Activated CD4-positive, alpha-beta T cell treated with anti-CD3 and anti-CD28 coated beads for 36 hours (primary cell): ENCODE data around the gene RBM23. TPM values are rescaled to one million over a fixed set of nuclear protein-coding genes. Genes with fewer than 3 reads are reported as not detected.

Source experiments
- ATAC-seq: fragments of 200-7000 bp; cut with Tn5 transposase; one replicate; pipeline ENCODE4 v1.10.0; 2021; ENCODE audit warnings: mild to moderate bottlenecking, moderate library complexity
- CTCF ChIA-PET: fragments of 350-600 bp; sonication (Branson Sonifier 250); formaldehyde crosslinking; loops from one replicate; lab custom pipeline; 2021; ENCODE audit warnings: antibody characterized with exemption; lab: Charles Lee
- POLR2A ChIA-PET: fragments of 350-600 bp; sonication (Branson Sonifier 250); formaldehyde crosslinking; loops from one replicate; lab custom pipeline; 2021; ENCODE audit warnings: antibody characterized with exemption, inconsistent platforms; lab: Charles Lee
- DNase-seq: peaks from one replicate; pipeline ENCODE4 v3.0.0-alpha.2; 2020
- H3K27ac Mint-ChIP-seq: one replicate; pipeline ENCODE4 v1.8.0; 2021; ENCODE audit warnings: mixed read lengths
- H3K27me3 Mint-ChIP-seq: one replicate; pipeline ENCODE4 v1.8.0; 2021; ENCODE audit warnings: mixed read lengths
- H3K36me3 Mint-ChIP-seq: one replicate; pipeline ENCODE4 v1.8.0; 2021; ENCODE audit warnings: low read depth, mixed read lengths
- H3K4me1 Mint-ChIP-seq: one replicate; pipeline ENCODE4 v1.8.0; 2021; ENCODE audit warnings: mixed read lengths
- H3K4me3 Mint-ChIP-seq: one replicate; pipeline ENCODE4 v1.8.0; 2021; ENCODE audit warnings: mild to moderate bottlenecking, moderate library complexity, mixed read lengths
- H3K9me3 Mint-ChIP-seq: one replicate; pipeline ENCODE4 v1.8.0; 2021; ENCODE audit warnings: low read depth, mixed read lengths
- intact Hi-C, 2 experiments: fragments of 100-400 bp; cut with DNase I in 1 of 2; cut with micrococcal nuclease in 1 of 2; formaldehyde crosslinking; loops; one replicate each; pipeline versions ENCODE4 v1.14.2 to v1.15.1; 2022 to 2024; cut with DNase I, micrococcal nuclease
- total RNA-seq, 2 experiments: library from RNA; stranded (reverse); gene quantifications; one replicate each; pipeline ENCODE4 v1.2.3, GENCODE V29; 2021

Gene RBM23
- total RNA-seq, 2 experiments from 2014 or later: 61.6 to 68.6 TPM

GRCh38 chr14:22845103-22845394 lies 73.9 kb downstream of the RBM23 start:
- Mint-ChIP-seq H3K9me3 (no peaks in the 10 kb centered on the region), H3K4me1 (no peaks in the 10 kb centered on the region), H3K27ac (no peak overlapping the region), H3K36me3 (no peaks in the 10 kb centered on the region), H3K27me3 (peaks cover 3% of the 10 kb centered on the region), H3K4me3 (no peak overlapping the region)
- intact Hi-C loops: no loop called here
- DNase-seq: no peak
- ATAC-seq: no peak
- CTCF ChIA-PET: no interaction called here
- POLR2A ChIA-PET: interaction anchor here (0.7 to 1.4 kb wide), 2 partner anchors 15 to 62 kb away, joined by 3 to 6 read pairs; partner anchors contain the start of gene MRPL52

GRCh38 chr14:22844221-22845102 lies 74.5 kb downstream of the RBM23 start:
- ChIA-PET CTCF (interaction anchor here (0.6 kb wide), 1 partner anchor 274 kb away, joined by 3 read pairs; no protein-coding TSS in a partner anchor), POLR2A (interaction anchor here (1.4 kb wide), 1 partner anchor 15 kb away, joined by 6 read pairs; the partner anchor contains the start of gene MRPL52)
- no peaks in the 10 kb centered on the region for H3K36me3 Mint-ChIP-seq
- intact Hi-C loops: no loop called here
- H3K4me1 Mint-ChIP-seq: no peaks in the 10 kb centered on the region
- H3K27me3 Mint-ChIP-seq: peaks cover 5% of the 10 kb centered on the region
- no peaks in the 10 kb centered on the region for H3K9me3 Mint-ChIP-seq
- ATAC-seq: no peak
- no peak for DNase-seq
- H3K27ac Mint-ChIP-seq: no peak overlapping the region
- H3K4me3 Mint-ChIP-seq: no peak overlapping the region

Other genes with a start within 250 kb of the RBM23 start
- 100 to 1,000 TPM; 136 to 148 TPM for gene OXA1L, start 152.5 kb downstream of the RBM23 start, total RNA-seq
- gene SLC7A7, start 103.7 kb downstream of the RBM23 start, total RNA-seq: under 1 TPM; 0.50 to 0.72 TPM
- gene MRPL52, start 89.3 kb downstream of the RBM23 start, total RNA-seq: 100 to 1,000 TPM; 115 to 136 TPM
- gene MMP14, start 82.6 kb downstream of the RBM23 start, total RNA-seq: 1 to 10 TPM; 2.0 to 2.1 TPM
- gene LRP10, start 47.4 kb downstream of the RBM23 start, total RNA-seq: 10 to 100 TPM; 36.3 to 41.8 TPM
- under 1 TPM; 0.33 to 0.48 TPM for gene REM2, start 35.9 kb downstream of the RBM23 start, total RNA-seq
- gene PRMT5, start 10.2 kb upstream of the RBM23 start, total RNA-seq: 100 to 1,000 TPM; 121 to 151 TPM
- gene HAUS4, start 37.9 kb upstream of the RBM23 start, total RNA-seq: 10 to 100 TPM; 62.5 to 84.4 TPM
- gene AJUBA, start 63.4 kb upstream of the RBM23 start, total RNA-seq: 1 to 10 TPM; 2.9 to 3.2 TPM
- gene C14orf93, start 91.0 kb upstream of the RBM23 start, total RNA-seq: 10 to 100 TPM; 10.7 to 11.5 TPM
- gene PSMB5, start 115.8 kb upstream of the RBM23 start, total RNA-seq: 100 to 1,000 TPM; 104 to 129 TPM
- gene PSMB11, start 123.1 kb upstream of the RBM23 start, total RNA-seq: not detected
- gene CDH24, start 138.4 kb upstream of the RBM23 start, total RNA-seq: 1 to 10 TPM in 1 of 2 experiments, under 1 TPM in 1; 0.82 to 1.1 TPM
- 100 to 1,000 TPM; 160 to 215 TPM for gene ACIN1, start 176.0 kb upstream of the RBM23 start, total RNA-seq
- 10 to 100 TPM; 43.8 to 51.5 TPM for gene C14orf119, start 176.4 kb upstream of the RBM23 start, total RNA-seq
- gene CIROP, start 185.8 kb upstream of the RBM23 start, total RNA-seq: not detected
- under 1 TPM; 0.19 to 0.34 TPM for gene CEBPE, start 200.1 kb upstream of the RBM23 start, total RNA-seq